ENCODE results near the gene CDK16.

Gene CDK16

DNA sequence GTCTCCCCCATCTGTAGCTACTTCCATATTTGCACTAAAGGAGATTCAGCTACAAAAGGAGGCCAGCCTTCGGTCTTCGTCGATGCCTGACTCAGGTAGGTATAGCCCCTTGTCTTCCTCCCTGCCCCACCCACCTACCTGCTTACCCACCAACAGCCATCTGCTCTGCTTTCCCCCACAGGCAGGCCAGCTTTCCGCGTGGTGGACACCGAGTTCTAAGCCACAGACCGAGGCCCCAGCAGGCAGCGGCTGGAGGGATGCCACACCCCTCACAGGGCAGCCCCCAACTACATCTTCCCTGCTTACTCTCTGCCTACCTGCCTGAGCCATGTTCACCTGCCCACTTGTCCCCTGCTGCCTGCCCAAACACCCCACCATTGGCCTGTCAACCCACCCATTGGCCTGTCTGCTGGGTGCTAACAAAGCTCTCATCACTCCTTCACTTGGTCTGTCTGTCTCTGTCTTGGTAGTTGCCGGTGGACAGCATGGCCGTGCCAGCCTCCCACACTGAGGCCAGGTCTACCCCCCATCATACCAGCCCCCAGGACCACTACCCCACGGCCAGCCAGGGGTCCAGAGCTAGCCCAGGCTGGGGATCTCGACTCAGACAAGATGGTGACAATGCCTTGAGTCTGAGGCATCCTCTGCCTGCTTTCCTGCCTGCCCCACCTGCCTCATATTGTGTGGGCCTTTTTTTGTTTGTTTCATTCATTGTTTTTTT is 10.2 kb downstream of the CDK16 start:
- DNase-seq (ENCODE audit: low spot score) = no peak

DNA sequence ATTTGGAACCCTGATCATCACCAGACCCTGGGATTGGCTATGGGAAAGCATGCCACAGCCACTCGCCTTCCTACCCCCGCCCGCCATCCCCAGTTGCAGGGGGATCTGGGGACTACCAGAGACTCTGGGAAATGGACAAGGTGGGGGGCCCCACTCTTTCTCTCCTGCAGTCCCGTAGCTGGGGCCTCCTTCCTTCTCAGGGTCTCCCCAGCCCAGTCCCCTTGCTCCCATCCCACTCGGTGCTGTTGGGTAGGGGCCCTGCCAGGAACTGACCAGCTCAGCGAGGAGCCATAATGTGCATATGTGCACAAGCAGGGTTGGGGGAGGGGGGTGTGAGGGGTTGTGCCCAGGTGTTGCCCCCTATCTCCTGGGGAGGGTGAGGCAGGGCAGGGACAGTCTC is 10.9 kb downstream of the CDK16 start:
- DNase-seq (ENCODE audit: low spot score) = no peak

DNA sequence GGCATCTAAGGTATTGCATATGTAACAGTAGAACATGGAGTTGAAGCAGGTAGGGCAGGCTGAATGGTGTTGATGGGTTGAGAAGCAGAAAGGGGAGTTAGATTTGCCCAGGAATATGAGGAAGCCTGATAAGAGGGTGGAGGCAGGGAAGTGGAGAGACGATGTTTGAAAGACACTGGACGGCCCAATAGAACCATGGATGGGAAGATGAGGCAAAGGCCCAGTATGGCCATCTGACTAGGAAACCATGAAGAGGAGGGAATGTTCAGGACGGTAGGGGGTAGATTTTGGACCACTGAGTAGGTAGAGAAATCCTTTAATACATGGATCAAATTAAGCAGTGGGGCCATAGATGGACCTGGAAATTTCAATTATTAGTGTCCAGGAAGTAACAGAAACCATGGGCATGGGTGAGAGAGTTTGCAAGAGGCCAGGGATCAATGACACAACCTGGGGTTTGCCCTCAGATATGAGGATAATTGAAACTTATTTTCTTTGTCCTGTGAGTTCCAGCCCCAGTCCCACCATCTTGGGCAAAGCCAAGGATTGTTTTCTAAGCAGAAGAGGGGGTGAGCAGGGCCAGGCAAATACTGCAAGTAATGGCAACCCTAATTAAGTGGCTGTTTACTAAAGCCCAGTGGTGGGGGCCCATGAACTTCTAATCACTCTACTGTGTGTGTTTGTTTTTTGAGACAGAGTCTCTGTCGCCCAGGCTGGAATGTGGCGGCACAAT is 11.8 kb downstream of the CDK16 start:
- DNase-seq (ENCODE audit: low spot score) = no peak

DNA sequence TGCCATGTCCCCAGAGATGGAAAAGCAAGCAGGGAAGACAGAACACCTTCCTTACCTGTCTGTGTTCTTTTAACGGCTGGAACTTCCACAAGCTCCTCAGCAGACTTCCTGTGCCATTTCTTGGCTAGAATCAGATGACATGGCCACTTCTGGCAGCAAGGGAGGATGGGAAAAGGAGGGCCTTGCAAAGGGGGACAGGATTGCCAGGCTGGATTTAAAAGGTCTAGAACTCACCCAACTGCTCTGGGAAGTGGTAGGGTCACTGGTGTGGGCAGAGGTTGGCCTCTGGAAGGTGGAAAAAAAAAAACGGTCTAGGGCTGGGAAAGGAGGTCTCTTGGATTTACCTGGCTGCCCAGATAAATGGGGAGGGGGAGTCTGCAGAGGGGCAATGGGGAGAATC is 12.7 kb downstream of the CDK16 start:
- DNase-seq (ENCODE audit: low spot score) = no peak

DNA sequence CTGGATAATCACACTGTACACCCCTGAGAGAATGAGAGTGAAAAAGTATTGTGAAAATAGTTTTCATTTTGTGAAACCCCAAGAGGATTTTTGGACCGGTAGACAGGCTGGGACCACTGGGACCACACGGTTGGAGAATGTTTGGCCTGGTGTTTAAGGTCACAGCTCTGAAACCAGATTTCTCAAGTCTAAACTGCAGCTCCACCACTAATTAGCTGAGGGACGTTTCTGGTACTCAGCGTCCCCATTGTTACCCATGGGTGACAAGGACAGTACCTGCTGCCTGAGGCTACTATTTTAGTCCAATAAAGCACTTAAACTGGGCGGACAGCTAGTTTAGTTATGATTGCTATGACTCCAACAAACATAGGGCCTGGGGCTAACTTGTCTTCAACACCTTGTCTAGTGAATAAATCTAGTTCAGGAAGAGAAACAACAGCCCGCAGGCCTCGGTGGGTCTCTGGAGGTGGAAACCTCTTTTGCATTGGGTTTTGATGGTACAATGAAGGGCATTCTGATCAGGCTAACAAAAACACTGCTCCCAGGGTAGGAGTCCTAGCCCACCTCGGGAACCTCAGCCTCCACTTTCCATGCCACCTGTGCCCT is 13.8 kb downstream of the CDK16 start:
- no peak for DNase-seq (ENCODE audit: low spot score)

DNA sequence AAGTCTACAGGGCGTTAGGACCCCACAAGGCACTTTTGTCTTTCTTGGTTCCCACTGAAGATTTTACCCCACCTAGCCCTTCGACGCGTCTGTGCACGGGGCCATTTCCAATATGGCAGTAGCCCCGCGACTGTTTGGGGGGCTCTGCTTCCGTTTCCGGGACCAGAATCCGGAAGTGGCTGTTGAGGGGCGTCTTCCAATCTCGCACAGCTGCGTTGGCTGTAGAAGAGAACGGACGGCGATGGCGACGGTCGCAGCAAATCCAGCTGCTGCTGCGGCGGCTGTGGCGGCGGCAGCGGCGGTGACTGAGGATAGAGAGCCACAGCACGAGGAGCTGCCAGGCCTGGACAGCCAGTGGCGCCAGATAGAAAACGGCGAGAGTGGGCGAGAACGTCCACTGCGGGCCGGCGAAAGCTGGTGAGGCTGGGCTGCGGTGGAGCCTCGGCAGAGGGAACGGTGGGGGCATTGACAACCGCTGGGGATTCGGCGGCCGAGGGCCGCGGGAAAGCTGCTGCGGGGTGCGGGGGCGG is 14.4 kb downstream of the CDK16 start, which contains the start of gene USP11:
TSS of gene USP11 (plus strand) at position 207 of the 530 bp plus-strand sequence. CDS start at position 242, 35 bp downstream.
- DNase-seq (ENCODE audit: low spot score) = peak; percentile 28

DNA sequence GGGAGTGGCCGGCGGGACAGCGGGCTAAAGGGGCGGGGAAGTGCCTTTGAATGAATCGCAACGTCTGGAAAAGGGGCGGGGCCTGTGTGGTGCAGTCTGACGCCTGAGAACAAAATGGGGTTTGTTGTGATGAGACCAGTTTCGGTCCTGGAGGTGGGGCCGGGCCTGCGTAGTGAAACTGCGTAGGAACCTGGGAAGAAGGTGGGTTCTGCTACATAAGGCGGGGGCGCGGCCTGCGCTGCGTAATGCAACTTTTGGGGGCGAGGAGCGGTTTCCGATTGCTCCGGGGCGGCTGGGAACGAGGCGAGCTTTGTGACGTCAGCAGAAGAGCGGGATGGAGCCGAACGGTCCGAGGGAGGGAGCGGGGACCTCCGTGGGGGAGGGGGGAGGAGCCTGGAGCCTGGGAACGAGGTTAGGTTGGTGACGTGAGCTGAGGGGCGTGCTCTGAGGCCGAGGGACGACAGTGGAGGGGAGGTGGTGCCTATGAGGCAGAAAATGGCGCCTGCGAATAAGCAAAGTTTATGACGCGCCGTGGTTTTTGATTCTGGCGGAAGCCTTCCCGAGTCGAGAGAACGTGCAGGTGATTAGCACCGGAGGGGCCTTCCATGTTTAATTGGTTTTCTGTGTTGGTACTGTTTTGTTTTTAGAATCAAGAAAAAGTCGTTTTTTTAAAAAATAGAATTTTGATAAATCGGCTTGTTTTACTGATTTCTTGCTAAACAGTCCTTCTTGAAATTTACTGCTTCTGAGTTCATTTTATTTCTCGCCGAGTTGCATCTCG is 15.0 kb downstream of the CDK16 start:
- DNase-seq (ENCODE audit: low spot score) = peak; percentile 94

DNA sequence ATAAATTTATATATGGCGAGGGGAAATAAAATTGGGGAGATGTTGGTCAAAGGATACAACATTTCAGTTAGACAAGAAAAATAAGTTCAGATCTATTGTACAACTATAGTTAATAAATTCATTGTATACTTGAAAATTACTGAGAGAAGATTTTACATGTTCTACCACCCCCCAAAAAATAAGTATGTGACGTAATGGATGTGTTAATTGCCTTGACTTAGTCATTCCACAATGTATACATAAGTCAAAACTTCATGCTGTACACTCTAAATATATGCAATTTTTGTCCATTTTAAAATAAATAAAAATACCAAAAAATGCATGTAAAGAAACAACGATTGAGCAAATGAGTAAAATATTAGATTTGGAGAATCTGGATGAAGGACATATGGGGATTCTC is 16.1 kb downstream of the CDK16 start:
- no peak for DNase-seq (ENCODE audit: low spot score)

DNA sequence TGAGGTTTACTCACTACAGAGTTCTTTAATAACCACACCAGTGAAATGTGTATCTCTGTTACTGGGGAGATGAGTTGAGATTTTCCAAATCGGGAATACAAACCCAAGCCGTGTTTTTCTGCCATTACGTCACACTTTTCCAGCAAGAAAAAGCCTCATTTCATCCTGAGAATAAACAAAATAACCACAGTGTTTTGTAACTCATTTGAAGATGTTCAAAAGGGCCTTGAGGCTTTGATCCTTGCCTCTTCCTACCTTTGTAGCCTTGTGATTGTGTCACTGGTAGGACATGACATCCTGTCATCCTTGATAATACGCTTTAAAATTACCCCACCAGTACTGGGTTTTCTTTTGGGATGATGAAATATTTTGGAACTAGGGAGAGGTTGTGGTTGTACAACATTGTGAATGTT is 17.2 kb downstream of the CDK16 start:
- no peak for DNase-seq (ENCODE audit: low spot score)

DNA sequence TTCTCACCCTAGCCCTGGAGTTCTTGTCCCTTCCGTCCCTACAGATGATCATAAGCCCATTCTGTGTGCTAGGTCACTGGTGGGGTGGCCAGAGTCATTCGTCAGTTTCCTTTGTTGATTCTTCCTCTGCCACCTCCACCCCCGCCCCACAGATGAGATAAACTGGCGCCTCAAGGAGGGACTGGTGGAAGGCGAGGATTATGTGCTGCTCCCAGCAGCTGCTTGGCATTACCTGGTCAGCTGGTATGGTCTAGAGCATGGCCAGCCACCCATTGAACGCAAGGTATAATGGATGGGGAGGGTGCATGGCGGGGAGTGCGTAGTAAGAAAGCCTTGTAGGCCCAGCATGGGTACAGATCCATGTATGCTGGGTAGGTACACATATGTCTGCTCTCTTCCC is 20.7 kb downstream of the CDK16 start:
- DNase-seq (ENCODE audit: low spot score) = no peak

DNA sequence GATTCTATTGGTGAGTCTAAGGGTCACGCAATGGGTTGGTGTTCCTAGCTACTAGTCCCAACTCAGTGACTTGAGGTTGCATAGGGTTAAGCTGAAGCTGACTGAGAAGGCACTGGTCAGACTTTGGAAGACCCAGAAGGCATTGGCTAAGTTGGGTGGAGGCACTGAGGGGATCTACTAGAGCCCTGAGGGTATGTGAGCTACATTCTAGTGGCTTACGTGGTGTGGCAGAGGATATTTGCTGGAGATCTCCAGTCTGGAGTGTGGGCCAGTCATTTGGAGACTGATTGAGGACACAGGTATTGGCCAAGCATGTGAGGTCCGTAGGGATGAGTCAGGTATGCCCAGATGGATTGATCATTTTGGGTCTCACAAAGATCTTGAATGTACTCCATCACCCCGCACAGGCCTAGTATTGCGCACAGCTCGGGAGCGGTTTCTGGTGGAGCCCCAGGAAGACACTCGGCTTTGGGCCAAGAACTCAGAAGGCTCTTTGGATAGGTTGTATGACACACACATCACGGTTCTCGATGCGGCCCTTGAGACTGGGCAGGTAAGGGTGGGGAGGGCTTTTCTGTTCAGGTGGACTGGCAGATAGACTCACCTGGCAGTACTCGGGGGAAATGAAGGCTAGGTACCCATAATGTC is 21.5 kb downstream of the CDK16 start:
- no peak for DNase-seq (ENCODE audit: low spot score)

DNA sequence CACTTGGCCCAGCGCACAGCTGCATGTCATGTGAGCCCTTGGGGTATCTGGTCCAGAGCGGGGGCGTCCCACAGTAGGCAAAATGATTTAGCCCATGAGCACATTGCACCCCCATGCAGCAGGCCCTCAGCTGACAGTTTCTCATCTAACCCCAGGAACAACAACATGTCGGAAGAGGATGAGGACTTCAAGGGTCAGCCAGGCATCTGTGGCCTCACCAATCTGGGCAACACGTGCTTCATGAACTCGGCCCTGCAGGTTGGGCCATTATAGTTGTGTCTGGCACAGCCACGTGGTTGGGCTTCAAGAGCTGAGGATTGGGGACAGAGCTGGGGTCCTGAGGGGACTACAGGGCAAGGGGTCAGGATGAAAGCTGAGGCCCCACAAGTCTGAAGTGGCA is 22.1 kb downstream of the CDK16 start:
- DNase-seq (ENCODE audit: low spot score) = no peak

DNA sequence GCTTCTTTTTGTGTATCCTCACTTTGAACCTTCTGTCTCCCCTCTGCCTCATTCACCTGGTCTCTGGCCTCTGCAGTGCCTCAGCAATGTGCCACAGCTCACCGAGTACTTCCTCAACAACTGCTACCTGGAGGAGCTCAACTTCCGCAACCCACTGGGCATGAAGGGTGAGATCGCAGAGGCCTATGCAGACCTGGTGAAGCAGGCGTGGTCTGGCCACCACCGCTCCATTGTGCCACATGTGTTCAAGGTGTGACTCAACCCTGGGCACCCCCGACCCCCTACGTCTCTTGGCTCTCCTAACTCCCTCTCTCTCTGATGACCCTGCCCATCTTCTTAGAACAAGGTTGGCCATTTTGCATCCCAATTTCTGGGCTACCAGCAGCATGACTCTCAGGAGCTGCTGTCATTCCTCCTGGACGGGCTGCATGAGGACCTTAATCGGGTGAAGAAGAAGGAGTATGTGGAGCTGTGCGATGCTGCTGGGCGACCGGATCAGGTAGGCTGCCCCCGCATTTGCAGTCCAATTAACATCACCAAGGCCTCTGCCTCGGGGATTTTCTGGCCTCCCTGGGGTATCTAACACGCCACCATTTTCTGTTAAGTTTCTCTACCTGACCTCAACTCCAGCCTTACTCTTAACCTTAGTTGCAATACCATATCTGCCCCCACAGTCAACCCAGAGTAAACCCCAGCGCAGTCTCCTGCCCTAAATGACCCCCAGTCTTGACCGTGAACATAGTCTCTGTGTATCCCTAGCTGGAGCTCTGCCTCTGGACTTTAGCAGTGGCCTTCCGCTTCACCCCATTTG is 22.9 kb downstream of the CDK16 start:
- DNase-seq (ENCODE audit: low spot score) = no peak

DNA sequence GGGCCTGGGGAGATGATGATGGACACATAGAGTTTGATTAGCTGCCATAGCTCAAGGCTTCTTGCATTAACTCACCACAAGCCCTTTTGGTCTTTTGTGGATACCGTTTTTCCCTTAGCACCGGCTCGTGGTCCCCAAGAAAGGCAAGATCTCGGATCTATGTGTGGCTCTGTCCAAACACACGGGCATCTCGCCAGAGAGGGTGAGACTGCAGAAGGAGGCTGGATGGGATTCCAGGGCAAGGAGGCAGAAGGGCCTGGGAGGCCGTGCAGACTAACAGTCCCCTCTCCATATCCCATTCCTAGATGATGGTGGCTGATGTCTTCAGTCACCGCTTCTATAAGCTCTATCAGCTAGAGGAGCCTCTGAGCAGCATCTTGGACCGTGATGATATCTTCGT is 23.8 kb downstream of the CDK16 start:
- no peak for DNase-seq (ENCODE audit: low spot score)

DNA sequence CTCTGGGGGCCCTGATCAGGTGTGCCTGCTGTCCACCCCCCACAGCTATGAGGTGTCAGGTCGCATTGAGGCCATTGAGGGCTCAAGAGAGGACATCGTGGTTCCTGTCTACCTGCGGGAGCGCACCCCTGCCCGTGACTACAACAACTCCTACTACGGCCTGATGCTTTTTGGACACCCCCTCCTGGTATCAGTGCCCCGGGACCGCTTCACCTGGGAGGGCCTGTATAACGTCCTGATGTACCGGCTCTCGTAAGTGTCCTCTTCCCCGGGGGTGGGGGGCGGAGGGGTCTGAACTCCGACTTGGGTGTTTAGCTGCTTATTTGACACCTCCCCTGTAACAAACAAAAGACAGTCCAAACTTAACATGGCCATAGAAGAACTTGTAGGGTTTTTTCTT is 24.9 kb downstream of the CDK16 start:
- no peak for DNase-seq (ENCODE audit: low spot score)

DNA sequence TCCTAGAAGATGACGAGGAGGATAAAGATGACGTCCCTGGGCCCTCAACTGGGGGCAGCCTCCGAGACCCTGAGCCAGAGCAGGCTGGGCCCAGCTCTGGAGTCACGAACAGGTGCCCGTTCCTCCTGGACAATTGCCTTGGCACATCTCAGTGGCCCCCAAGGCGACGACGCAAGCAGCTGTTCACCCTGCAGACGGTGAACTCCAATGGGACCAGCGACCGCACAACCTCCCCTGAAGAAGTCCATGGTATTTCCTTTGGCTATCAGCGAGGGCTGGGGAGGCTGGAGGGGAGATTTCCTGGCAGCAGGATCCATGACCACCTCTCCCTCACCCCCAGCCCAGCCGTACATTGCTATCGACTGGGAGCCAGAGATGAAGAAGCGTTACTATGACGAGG is 26.2 kb downstream of the CDK16 start:
- DNase-seq (ENCODE audit: low spot score) = no peak

DNA sequence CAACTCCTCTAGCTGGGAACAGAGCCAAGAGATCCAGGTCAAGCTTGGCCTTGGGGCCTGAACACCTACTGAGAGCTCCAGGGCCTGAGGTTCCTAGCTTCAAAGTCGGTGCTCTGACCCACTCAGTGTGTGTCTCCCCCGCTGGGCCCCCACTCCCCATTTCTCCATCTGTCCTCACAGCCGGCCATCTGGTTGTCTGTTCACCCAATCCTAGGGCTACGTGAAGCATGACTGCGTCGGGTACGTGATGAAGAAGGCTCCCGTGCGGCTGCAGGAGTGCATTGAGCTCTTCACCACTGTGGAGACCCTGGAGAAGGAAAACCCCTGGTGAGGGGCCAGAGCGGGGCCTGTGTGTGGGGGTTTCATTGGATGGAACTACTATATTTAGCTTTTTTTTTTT is 26.7 kb downstream of the CDK16 start:
- no peak for DNase-seq (ENCODE audit: low spot score)

DNA sequence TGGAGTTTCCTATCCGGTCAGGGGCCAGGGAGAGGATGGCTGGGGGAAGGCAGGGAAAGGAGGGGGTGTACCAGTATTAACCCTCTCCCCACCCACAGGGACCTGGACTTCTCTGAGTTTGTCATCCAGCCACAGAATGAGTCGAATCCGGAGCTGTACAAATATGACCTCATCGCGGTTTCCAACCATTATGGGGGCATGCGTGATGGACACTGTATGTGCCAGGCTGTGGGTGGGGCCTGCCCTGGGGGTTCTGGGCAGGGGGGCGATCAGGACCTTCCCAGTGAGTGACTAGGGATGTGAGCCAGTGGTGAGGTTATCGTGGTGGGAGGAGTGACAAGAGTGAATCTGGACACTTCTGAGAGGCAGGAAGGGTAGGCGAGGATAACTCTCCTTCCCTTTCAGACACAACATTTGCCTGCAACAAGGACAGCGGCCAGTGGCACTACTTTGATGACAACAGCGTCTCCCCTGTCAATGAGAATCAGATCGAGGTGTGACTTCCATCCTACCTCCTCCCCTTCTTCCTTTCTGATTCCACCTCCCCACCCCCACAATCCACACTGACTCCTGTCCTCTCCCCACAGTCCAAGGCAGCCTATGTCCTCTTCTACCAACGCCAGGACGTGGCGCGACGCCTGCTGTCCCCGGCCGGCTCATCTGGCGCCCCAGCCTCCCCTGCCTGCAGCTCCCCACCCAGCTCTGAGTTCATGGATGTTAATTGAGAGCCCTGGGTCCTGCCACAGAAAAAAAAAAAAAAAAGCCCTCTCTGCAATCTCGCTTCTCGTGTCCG is 28.9 kb downstream of the CDK16 start:
- DNase-seq (ENCODE audit: low spot score) = peak; percentile 28

DNA sequence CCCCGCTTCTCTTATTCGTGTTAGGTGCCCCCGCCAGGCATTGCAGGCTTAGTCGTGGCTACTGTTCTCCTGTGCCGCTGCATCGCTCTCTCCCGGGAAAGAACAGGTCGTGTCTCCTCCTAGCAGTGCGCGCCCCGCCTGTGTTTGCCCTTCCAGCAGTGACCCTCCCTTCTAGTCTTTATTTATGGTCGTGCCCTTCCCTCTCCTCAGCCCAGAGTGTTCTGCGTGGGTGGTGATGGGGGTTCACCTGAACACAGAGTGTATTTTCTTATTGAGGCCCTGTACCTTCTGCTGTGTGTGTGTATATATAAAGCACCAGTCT is 29.5 kb downstream of the CDK16 start:
- DNase-seq (ENCODE audit: low spot score) = no peak

DNA sequence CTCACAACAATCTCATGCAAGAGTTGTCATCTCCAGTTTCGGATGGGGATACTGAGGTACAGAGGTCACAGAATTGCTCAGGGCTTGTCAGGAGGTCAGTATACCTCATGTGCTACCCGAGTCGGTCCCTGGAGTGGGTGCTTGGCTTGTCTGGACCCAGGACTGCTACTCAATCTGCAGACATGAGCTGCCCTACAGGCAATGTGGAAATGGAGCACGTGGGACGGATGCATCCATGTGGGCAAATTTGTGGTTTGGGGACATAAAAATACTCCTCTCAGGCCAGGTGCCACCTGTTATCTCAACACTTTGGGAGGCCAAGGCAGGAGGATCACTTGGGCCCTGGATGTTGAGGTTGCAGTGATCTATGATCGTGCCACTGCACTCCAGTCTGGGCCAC is 30.1 kb downstream of the CDK16 start:
- no peak for DNase-seq (ENCODE audit: low spot score)
